Measurements from ENCODE around the gene KHK.
A peak's percentile ranks its signal among the peaks of the same experiment; 100 is the strongest.

Gene KHK

GRCh38 chr2:27082773-27083409 lies 3.7 kb upstream of the KHK start:
- no peak for DNase-seq

- DNase-seq = no peak
These were observed 2.9 kb upstream of the KHK start for GRCh38 chr2:27083410-27084296.

- DNase-seq = no peak
These were observed 2.1 kb upstream of the KHK start for GRCh38 chr2:27084297-27085061.

GRCh38 chr2:27085062-27085672 lies 1.4 kb upstream of the KHK start:
- no peak for DNase-seq

- no peak for DNase-seq
These were observed 891 bp upstream of the KHK start for GRCh38 chr2:27085673-27086089.

GRCh38 chr2:27086090-27086723 lies 365 bp upstream of the KHK start:
- peak; percentile 88 for DNase-seq

GRCh38 chr2:27087823-27088410 lies 1.3 kb downstream of the KHK start:
- DNase-seq = no peak

GRCh38 chr2:27088634-27089033 lies 2.1 kb downstream of the KHK start:
- no peak for DNase-seq

- DNase-seq = no peak
These were observed 2.8 kb downstream of the KHK start for GRCh38 chr2:27089111-27089954.

- no peak for DNase-seq
These were observed 5.4 kb downstream of the KHK start for GRCh38 chr2:27091746-27092695.

GRCh38 chr2:27092696-27093429 lies 6.3 kb downstream of the KHK start:
- DNase-seq = no peak

GRCh38 chr2:27093430-27094352 lies 7.1 kb downstream of the KHK start:
- DNase-seq = no peak

- no peak for DNase-seq
These were observed 7.9 kb downstream of the KHK start for GRCh38 chr2:27094353-27094984.

- no peak for DNase-seq
These were observed 8.8 kb downstream of the KHK start for GRCh38 chr2:27095427-27095744.

- peak; percentile 95 for DNase-seq
These were observed 9.4 kb downstream of the KHK start for GRCh38 chr2:27095745-27096651.

GRCh38 chr2:27096748-27097297 lies 10.3 kb downstream of the KHK start:
- DNase-seq = no peak

Measured in NCI-H1694 treated with DMSO at 0.1 percent for 48 hours (cell line).